Esophagus squamous epithelium (tissue), 5 donors: ENCODE results near the gene NFX1. TPM values are rescaled to one million over a fixed set of nuclear protein-coding genes. Genes with fewer than 3 reads are reported as not detected.
"Not testable (repeated sequence)": the region's sequence is repeated elsewhere in the genome, so short reads cannot be mapped to it uniquely, and the experiment has no call there.

ENCODE experiments used
- DNase-seq: peaks from one replicate; lab custom pipeline; 2025; lab: John Stamatoyannopoulos, UW
- H3K27ac ChIP-seq, 4 donors: fragments of 200-600 bp; sonication (generic); one replicate each; pipeline ENCODE4 v1.5.1; 2016 to 2019; ENCODE audit warnings: mild to moderate bottlenecking in 1 of 4
- H3K27me3 ChIP-seq, 4 donors: fragments of 200-600 bp; sonication (generic); 1 replicate in 3 of 4; 2 replicates in 1 of 4; pipeline versions ENCODE4 v1.5.1 to v1.6.0; 2017 to 2021; ENCODE audit warnings: antibody characterized with exemption in 1 of 4
- H3K36me3 ChIP-seq, 3 donors: fragments of 200-600 bp; sonication (generic); one replicate each; pipeline ENCODE4 v1.5.1; 2016 to 2019
- H3K4me1 ChIP-seq, 3 donors: fragments of 200-600 bp; sonication (generic); one replicate each; pipeline ENCODE4 v1.5.1; 2017 to 2019
- H3K4me3 ChIP-seq, 4 donors: fragments of 200-600 bp; sonication (generic); 1 replicate in 3 of 4; 2 replicates in 1 of 4; pipeline ENCODE4 v1.5.1; 2016 to 2019; ENCODE audit warnings: mild to moderate bottlenecking in 2 of 4, moderate library complexity in 1 of 4
- H3K9me3 ChIP-seq, 3 donors: fragments of 200-600 bp; sonication (generic); one replicate each; pipeline ENCODE4 v1.5.1; 2016 to 2019
- POLR2A ChIP-seq, 4 donors: fragments of 450-650 bp; IDR thresholded peaks; one replicate each; pipeline ENCODE4 v1.6.1; 2017; ENCODE audit warnings: antibody characterized with exemption in 4 of 4, mild to moderate bottlenecking in 4 of 4, moderate library complexity in 3 of 4
- WGBS, 2 donors: methylation state at CpG; one replicate each; pipeline ENCODE4 v1.1.5; 2018; 5-methylcytosine and 5-hydroxymethylcytosine counted together
- intact Hi-C: fragments of 100-400 bp; cut with DNase I; formaldehyde crosslinking; loops from one replicate; pipeline ENCODE4 v1.15.0; 2022
- total RNA-seq, 4 donors: library from RNA; depleted of rRNA; stranded (reverse); fragments of >200 nt; gene quantifications; one replicate each; pipeline ENCODE4 v1.1.0, GENCODE V29; 2016
- TF ChIP-seq, protein P1 (sequence below), 6 experiments: fragments of 450-650 bp in 4 of 6; fragments of 200-600 bp in 2 of 6; sonication (generic) in 2 of 6; IDR thresholded peaks; one replicate each; pipeline ENCODE4 v1.5.1; 2016 to 2019; ENCODE audit warnings: antibody characterized with exemption in 6 of 6, mild to moderate bottlenecking in 4 of 6, moderate library complexity in 4 of 6
- donor health status: DM: yes; HTN: yes; CAD: no.

Gene NFX1
- total RNA-seq, 4 donors from 2014 or later: 19.7 to 47.7 (median 27.2) TPM

DNA sequence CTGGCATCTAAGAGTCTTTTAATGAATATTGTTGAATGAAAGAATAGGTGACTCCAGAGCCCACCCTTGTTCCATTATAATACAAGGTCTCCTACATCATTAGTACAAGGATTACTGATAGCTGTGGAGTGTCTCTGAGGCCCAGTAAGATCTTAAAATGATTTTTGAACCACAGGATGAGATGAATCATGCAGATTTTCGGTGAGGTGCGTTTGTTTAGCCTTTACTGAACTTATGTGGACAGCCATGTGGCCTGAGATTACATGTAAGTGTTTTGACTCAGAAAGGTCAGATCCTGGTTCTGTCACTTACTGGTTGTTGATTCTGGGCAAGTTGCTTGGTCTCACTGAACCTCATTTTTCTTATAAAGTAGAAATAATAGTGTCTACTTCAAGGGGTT lies 21.6 kb downstream of the NFX1 start:
- intact Hi-C loops: no loop called here

DNA sequence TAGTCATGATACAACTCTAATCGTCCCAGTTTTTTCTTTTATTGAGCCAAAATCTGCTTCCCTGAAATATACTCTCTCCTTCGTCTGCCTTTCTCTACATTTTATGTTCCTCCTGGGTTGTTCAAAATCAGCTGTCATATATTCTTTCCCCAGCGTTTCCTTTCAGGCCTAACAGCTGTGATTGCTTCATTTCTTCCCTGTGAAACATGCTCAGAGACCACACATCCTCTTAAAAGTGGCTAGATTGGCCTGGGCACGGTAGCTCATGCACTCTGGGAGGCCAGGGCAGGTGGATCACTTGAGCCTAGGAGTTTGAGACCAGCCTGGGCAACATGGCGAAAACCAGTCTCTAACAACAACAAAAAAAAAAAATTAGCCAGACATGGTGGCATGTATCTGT lies 25.1 kb downstream of the NFX1 start:
- Histone ChIP-seq H3K36me3 (peaks cover 20 to 100% (median 66%) of the 10 kb centered on the region in 3 donors), H3K4me1 (peaks cover 6 to 15% (median 7%) of the 10 kb centered on the region in 3 donors), H3K4me3 (no peak overlapping the region), H3K27me3 (no peaks in the 10 kb centered on the region), H3K27ac (no peak overlapping the region), H3K9me3 (no peaks in the 10 kb centered on the region)
- TF ChIP-seq POLR2A (IDR thresholded peaks at IDR 0.05): no peak
- TF ChIP-seq, protein P1, sequence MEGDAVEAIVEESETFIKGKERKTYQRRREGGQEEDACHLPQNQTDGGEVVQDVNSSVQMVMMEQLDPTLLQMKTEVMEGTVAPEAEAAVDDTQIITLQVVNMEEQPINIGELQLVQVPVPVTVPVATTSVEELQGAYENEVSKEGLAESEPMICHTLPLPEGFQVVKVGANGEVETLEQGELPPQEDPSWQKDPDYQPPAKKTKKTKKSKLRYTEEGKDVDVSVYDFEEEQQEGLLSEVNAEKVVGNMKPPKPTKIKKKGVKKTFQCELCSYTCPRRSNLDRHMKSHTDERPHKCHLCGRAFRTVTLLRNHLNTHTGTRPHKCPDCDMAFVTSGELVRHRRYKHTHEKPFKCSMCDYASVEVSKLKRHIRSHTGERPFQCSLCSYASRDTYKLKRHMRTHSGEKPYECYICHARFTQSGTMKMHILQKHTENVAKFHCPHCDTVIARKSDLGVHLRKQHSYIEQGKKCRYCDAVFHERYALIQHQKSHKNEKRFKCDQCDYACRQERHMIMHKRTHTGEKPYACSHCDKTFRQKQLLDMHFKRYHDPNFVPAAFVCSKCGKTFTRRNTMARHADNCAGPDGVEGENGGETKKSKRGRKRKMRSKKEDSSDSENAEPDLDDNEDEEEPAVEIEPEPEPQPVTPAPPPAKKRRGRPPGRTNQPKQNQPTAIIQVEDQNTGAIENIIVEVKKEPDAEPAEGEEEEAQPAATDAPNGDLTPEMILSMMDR (IDR thresholded peaks at IDR 0.05): no peak
- intact Hi-C loops: no loop called here
- DNase-seq: no peak
- 71 to 78% methylated on average over 3 to 5 of the region's 5 CpGs for WGBS, 2 donors

More for the DNA sequence above, 21.6 kb downstream of the NFX1 start:
- no peak overlapping the region for H3K27ac ChIP-seq
- no peak overlapping the region for H3K4me3 ChIP-seq
- no peaks in the 10 kb centered on the region for H3K9me3 ChIP-seq
- DNase-seq: no peak
- H3K4me1 ChIP-seq: peaks cover 0 to 25% (median 3%) of the 10 kb centered on the region in 3 donors
- no peak for TF ChIP-seq POLR2A (IDR thresholded peaks at IDR 0.05)
- TF ChIP-seq, protein P1 (IDR thresholded peaks at IDR 0.05): no peak
- WGBS, 2 donors: 69 to 84% methylated on average over 2 of the region's 2 CpGs
- H3K27me3 ChIP-seq: no peaks in the 10 kb centered on the region
- H3K36me3 ChIP-seq: peaks cover 30 to 100% (median 57%) of the 10 kb centered on the region in 3 donors

DNA sequence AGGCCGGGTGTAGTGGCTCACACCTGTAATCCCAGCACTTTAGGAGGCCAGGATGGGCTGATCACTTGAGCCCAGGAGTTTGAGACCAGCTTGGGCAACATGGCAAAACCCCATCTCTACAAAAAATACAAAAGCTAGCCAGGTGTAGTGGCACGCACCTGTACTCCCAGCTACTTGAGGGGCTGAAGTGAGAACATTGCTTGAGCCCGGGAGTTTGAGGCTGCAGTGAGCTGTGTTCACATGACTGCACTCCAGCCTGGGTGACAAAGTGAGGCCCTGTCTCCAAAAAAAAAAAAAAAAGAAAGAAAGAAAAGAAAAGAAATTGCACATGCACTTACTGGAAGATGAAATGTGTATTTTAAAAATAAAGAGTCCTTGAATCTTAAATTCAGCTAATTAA lies 26.8 kb downstream of the NFX1 start:
- H3K27me3 ChIP-seq, H3K27ac ChIP-seq, H3K4me3 ChIP-seq, H3K9me3 ChIP-seq, DNase-seq, intact Hi-C loops: not testable (repeated sequence)
- Histone ChIP-seq H3K36me3 (peaks cover 14 to 100% (median 58%) of the 10 kb centered on the region in 3 donors), H3K4me1 (peaks cover 6 to 22% (median 18%) of the 10 kb centered on the region in 3 donors)
- WGBS, 2 donors: 88 to 95% methylated on average over 3 of the region's 3 CpGs

DNA sequence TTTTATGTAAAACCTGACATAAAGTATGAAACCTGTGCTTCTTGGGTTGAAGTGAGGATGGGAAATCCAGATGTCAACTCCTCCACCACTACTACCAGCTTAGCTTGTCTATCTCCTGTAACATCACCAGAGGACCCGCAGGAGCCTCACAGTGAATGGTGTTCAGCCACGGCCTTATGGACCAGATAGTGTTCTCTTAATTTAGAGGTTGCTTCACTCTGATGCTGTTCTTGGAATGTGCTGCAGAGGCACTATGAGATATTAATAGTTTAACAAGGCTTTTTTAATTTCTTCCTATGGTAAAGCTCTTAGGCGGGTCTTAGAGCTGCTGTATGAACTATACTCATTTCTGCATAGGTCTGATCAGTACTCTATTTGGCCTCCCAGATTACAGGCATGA lies 27.9 kb downstream of the NFX1 start:
- no peak for TF ChIP-seq POLR2A (IDR thresholded peaks at IDR 0.05)
- TF ChIP-seq, protein P1 (IDR thresholded peaks at IDR 0.05): no peak
- H3K36me3 ChIP-seq: peaks cover 25 to 100% (median 50%) of the 10 kb centered on the region in 3 donors
- no peaks in the 10 kb centered on the region for H3K27me3 ChIP-seq
- intact Hi-C loops: no loop called here
- peaks cover 6 to 22% (median 18%) of the 10 kb centered on the region in 3 donors for H3K4me1 ChIP-seq
- no peak overlapping the region for H3K27ac ChIP-seq
- H3K9me3 ChIP-seq: no peaks in the 10 kb centered on the region
- 86 to 92% methylated on average over 2 to 3 of the region's 3 CpGs for WGBS, 2 donors
- H3K4me3 ChIP-seq: no peak overlapping the region
- no peak for DNase-seq

DNA sequence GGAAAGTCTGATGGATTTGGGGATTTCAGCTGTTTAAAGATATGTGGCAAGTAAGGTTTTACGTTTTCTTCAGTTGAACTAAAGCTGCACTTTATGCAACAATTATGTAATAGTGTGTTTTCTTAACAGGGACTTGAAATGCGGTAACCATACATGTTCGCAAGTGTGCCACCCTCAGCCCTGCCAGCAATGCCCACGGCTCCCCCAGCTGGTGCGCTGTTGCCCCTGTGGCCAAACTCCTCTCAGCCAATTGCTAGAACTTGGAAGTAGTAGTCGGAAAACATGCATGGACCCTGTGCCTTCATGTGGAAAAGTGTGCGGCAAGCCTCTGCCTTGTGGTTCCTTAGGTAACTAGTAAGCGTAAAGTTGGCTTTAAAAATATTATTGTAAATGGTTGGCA lies 28.5 kb downstream of the NFX1 start:
- 82 to 91% methylated on average over 8 of the region's 8 CpGs for WGBS, 2 donors
- no peaks in the 10 kb centered on the region for H3K27me3 ChIP-seq
- no peak for TF ChIP-seq POLR2A (IDR thresholded peaks at IDR 0.05)
- TF ChIP-seq, protein P1 (IDR thresholded peaks at IDR 0.05): no peak
- H3K27ac ChIP-seq: no peak overlapping the region
- intact Hi-C loops: no loop called here
- no peak for DNase-seq
- H3K4me3 ChIP-seq: no peak overlapping the region
- peaks cover 6 to 22% (median 18%) of the 10 kb centered on the region in 3 donors for H3K4me1 ChIP-seq
- no peaks in the 10 kb centered on the region for H3K9me3 ChIP-seq
- peaks cover 28 to 100% (median 48%) of the 10 kb centered on the region in 3 donors for H3K36me3 ChIP-seq

DNA sequence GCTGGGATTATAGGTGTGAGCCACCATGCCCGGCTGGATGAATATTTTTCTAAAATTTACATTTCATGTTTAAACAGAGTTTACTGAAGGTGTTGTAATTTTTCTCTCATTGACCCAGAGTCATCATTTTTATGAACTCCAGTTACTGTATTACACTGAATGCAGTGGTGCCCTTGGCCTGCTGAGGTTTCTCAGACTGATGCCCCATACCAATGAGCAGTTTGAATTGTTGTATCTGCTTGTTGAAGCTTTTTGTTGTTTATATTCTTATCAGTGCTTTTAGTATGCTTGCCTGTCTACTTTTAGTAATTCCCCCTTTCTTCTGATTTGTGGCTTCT lies 29.9 kb downstream of the NFX1 start:
- peaks cover 6 to 22% (median 18%) of the 10 kb centered on the region in 3 donors for H3K4me1 ChIP-seq
- no peak overlapping the region for H3K4me3 ChIP-seq
- H3K36me3 ChIP-seq: peaks cover 28 to 100% (median 41%) of the 10 kb centered on the region in 3 donors
- no peak for TF ChIP-seq POLR2A (IDR thresholded peaks at IDR 0.05)
- TF ChIP-seq, protein P1 (IDR thresholded peaks at IDR 0.05): no peak
- no peak for DNase-seq
- H3K27me3 ChIP-seq: no peaks in the 10 kb centered on the region
- intact Hi-C loops: no loop called here
- no peaks in the 10 kb centered on the region for H3K9me3 ChIP-seq
- WGBS, 2 donors: 33 to 38% methylated on average over 1 of the region's 1 CpG
- H3K27ac ChIP-seq: peak overlapping the region; percentile 55 to 81 (median 67)
